ENCODE measurements around the gene MADCAM1.
"Not testable (repeated sequence)": the region's sequence is repeated elsewhere in the genome, so short reads cannot be mapped to it uniquely, and the experiment has no call there.

The MADCAM1 gene

GRCh38 chr19:465056-465816, 31.1 kb upstream of the MADCAM1 start:
- no peak for FAIRE-seq

- no peak for FAIRE-seq
These were observed 28.7 kb upstream of the MADCAM1 start for GRCh38 chr19:467554-467953.

- FAIRE-seq, result no peak
These were observed 27.6 kb upstream of the MADCAM1 start for GRCh38 chr19:468587-469256.

DNA sequence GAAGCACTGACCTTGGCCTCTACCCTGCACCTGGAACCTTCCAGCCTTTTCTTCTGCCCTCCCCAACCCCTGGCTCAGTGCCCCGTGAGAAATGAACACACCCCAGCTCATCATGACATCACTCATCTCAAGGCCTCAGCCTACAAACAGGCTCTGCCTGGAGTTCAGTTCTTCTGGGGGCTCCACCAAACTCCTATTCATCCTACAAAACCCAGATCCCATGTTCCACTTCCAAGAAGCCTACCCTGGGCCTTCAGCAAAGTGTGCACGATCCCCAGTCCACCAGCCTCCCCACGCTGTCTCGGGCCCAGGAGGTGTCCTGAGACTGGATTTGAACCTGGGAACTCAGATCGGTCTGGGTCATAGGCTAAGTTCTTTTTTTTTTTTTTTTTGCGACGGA, 26.5 kb upstream of the MADCAM1 start:
- FAIRE-seq, result no peak

GRCh38 chr19:470701-471100, 25.6 kb upstream of the MADCAM1 start:
- FAIRE-seq, result no peak

DNA sequence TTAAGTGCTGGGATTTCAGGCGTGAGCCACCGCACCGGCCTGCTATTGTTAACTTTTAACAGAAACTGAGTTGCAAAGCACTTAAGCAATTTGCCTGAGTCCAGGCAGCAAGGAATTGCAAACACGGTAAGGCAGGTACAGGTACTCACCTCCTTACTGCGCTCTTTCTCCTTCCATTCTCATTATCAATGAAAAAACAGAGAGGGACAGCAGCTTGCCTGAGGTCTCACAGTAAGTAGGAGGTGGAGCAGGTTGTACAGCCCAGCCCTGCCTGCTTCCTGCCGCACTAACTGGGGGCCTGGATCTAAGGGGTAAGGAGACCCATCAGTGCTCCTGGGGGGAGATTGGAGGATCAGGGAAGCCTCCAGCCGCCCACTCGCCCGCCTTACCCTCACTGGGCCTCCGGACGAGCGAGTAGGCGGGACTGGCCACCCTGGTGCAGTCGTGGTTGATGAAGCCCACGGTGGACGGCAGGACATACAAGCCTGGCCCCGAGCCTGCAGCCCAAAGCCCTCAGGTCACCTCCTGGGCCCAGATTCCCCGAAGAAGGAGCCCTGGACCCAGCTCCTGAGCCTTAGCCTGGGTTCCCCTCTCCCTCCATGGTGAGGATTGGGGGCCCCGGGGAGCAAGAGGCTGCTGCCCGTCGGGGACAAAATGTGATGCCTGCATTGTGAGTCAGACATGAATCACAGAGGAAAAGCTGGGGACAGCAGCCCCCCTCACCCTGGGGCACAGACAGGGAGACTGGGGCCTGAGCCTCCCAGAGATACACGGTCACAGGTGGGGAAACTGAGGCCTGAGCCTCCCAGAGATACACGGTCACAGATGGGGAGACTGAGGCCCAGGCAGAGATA, 24.1 kb upstream of the MADCAM1 start:
- FAIRE-seq, result no peak

DNA sequence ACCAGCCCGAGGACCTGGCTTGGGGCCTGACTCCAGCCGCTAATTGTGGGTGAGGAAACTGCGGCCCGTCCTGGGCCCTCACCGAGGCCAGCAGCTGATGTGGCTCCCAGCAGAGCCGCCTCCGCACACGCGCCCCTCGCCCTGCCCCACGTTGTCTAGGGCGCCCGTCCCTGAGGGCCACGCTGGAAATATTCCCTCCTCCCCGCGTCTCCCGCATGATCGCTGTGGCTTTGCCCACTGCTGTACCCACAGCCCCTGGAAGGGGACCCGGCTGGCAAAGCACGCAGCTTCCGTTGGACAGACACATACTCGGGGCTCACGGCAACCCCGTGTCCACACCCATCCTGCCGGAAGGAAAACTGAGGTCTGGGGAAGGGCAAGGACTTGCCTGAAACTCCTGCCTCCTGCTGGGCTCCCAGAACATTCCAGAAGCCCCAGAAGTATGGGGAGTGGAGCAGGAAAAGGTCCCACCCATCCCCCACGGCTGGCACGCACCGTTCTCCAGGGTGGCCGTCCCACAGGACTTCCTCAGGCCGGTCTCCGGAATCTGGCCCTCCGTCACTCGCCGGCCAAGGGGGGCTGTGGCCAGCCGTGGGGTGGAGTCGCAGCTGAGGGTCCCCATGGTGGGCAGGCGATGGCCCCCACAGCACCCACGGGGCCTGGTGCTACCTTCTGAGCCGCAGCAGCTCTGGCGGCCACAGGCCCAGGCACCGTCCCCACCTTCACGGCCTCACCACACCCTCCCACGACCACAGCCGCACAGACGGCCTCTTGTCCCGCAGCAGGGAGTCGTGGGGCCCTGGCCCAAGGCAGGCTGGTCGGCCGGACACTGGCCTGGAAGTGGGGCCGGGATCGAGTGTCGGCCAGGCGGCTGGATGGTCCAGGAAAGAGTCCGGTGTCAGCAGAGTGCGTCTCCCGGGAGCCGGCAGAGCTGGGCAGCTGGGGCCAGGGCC, 21.9 kb upstream of the MADCAM1 start:
- FAIRE-seq, result no peak

DNA sequence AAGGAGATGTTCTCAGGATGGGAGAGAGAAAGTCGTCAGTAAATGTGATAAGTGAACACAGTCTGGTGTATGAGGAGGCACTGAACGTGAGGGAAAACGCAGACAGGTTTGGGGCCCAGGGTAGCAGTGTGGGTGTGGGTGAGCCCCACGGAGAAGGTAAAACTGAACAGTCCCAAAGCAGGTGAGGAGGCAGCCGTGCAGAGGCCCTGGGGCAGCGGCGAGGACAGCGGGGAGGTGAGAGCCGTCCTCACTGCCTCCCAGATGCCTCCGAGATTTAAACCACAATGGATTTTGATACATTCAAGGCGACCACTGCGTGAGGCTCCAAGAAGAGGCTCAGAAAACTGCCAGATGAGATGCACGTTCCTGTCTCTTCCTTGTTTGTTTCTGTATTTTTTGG, 20.9 kb upstream of the MADCAM1 start:
- no peak for FAIRE-seq

DNA sequence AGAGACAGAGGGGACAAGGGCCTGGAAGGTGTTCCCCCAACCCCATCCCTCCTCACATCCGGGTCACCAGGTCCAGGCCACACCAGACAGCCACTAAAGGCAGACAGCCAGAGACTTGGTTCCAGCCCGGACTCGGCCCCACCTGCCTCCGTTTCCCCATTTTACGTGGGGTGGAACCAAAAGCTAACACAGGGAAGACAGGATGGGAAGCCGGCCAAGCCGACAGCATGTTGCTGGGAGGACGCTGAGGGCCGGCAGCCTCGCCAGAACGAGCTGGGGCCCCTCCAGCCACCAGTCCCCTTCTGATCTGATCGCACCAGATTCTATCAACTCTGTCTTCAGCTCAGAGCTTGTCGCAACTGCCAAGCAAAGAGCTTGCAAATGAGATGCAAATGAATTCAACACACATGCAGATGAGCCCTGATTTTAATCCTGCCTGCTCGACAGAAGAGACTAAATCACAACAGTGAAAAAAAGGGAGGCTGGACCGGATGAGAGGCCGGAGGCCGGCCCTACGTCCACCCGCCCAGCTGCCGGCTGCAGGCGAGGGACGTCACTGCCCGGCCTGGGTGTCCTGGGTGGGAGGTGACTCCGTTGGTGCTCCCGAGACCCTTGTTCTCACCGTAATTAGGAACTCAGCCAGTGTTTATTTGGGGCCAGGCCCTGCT, 17.9 kb upstream of the MADCAM1 start:
- FAIRE-seq, result no peak

DNA sequence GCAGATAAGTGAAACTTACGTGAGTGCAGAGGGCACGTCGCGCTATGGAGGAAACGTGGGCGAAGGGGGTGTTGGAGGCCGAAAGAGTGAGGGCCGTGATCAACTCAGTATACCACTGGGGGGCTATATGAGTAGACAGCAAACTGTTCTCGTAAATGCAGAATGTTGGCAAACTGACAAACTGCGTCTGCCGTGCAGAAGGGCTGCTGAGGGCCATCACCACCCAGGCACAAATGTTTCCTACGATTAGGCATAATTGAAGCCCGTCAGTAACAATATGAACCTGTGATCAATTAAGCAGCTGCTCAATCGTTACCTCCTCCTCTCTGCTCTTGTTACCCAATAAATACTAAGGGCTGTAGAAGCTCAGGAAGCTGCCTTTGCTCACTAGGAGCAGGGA, 17.3 kb upstream of the MADCAM1 start:
- no peak for FAIRE-seq

DNA sequence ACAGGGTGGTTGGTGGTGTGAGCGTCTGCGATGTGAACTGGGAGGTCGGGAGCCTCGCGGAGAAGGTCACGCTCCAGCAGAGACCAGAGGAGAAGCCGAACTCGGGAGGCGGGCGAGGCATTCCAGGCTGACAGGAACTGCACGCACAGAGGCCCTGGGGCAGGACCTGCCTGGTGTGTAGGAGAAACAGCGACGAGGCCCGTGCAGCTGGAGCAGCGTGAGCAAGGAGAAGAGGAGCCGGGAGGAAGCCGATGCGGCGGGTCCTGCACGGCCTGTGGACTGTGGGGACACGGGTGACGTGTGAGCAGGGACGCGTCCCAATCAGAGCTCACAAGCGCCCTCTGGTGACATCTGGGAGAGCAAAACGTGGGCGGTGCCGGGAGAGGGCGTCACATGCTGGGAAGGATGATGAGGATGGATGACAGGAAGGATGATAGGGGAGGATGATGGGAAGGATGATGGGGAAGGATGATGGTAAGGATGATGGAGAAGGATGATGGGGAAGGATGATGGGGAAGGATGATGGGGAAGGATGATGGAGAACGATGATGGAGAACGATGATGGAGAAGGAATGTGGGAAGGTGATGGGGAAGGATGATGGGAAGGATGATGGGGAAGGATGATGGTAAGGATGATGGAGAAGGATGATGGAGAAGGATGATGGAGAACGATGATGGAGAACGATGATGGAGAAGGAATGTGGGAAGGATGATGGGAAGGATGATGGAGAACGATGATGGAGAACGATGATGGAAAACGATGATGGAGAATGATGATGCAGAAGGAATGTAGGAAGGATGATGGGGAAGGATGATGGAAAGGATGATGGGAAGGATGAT, 16.1 kb upstream of the MADCAM1 start:
- FAIRE-seq, result no peak

- FAIRE-seq, result not testable (repeated sequence)
These were observed 15.2 kb upstream of the MADCAM1 start for GRCh38 chr19:481100-481499.

DNA sequence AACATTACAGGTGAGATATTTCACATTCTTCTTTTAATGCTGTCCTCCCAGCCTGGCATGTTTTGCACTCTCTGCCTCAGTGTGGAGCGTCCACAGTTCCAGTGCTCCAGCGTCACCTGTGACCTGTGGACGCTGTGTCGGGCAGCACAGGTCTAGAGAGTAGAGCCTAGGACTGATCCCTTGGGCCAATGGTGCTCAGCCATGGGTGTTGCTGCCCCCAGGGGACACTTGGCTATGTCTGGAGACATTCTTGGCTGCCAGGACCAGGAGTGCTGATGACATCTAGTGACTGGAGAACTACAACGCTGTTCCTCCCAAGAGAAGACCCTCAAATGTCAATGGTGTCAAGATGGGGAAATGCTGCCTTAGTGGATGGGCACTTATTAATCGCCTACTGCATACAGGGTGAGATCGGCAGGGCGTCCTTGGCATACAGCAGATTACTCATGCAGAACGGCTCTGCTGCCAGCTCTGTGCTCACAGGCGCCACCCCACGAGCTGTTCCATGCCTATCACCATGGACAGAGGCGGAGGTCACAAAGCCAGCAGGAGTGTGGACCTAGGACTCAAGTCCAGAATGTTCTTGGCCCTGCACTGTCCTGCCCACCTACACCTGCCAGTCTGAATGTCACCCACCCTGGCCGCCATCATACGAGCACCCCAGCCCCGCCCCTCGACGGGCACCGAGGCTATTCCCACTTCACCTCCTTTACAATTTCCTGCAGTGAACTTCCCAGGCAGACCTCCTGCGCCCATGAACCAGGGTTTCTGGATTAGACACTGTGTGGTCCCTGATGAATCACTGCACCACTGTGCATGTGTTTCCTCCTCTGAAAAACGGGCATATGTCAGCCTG, 13.9 kb upstream of the MADCAM1 start:
- no peak for FAIRE-seq

GRCh38 chr19:483332-484072, 12.8 kb upstream of the MADCAM1 start:
- FAIRE-seq, result no peak

DNA sequence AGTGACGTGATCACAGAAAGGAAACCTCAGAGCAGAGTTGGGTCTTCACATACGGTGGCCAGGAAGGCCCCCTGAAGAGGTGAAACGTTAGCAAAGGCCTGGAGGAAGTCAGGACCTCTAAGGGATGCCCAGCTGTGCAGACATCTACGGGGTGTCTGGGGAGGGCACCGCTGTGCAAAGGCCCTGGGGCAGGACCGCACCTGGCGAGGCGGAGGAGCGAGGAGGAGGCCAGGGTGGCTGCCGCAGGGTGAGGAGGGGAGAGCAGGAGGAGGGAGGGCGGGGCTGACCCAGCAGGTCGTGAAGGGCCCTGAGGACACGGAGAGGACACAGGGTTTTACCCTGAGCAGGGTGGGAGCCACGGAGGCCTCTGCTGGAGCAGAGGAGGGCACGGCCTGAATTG, 11.8 kb upstream of the MADCAM1 start:
- no peak for FAIRE-seq

GRCh38 chr19:485077-485476, 11.2 kb upstream of the MADCAM1 start:
- FAIRE-seq, result no peak

- no peak for FAIRE-seq
These were observed 10.6 kb upstream of the MADCAM1 start for GRCh38 chr19:485583-486236.
